HG03575 (cell line): ENCODE measurements around the gene BAHD1.
"Not testable (repeated sequence)": the region's sequence is repeated elsewhere in the genome, so short reads cannot be mapped to it uniquely, and the experiment has no call there.

ENCODE experiments used
- ATAC-seq: cut with Tn5 transposase; IDR thresholded peaks from one replicate; pipeline ENCODE4 v1.9.1; 2021; ENCODE audit not compliant: unreplicated experiment, insufficient number of reproducible peaks, low FRiP score; ENCODE audit errors: extremely low read depth

The BAHD1 gene

GRCh38 chr15:40441565-40442531 lies 1.1 kb downstream of the BAHD1 start:
- no peak for ATAC-seq

- ATAC-seq, result no peak
These were observed 2.5 kb downstream of the BAHD1 start for GRCh38 chr15:40443255-40443654.

GRCh38 chr15:40443846-40444245 lies 3.1 kb downstream of the BAHD1 start:
- no peak for ATAC-seq

- ATAC-seq, result no peak
These were observed 4.0 kb downstream of the BAHD1 start for GRCh38 chr15:40444736-40445135.

GRCh38 chr15:40445421-40445922 lies 4.7 kb downstream of the BAHD1 start:
- no peak for ATAC-seq

GRCh38 chr15:40446144-40446543 lies 5.4 kb downstream of the BAHD1 start:
- no peak for ATAC-seq

GRCh38 chr15:40448354-40448753 lies 7.6 kb downstream of the BAHD1 start:
- ATAC-seq, result no peak

- no peak for ATAC-seq
These were observed 8.5 kb downstream of the BAHD1 start for GRCh38 chr15:40449275-40449674.

GRCh38 chr15:40450047-40450446 lies 9.3 kb downstream of the BAHD1 start:
- no peak for ATAC-seq

GRCh38 chr15:40451527-40452158 lies 10.9 kb downstream of the BAHD1 start:
- no peak for ATAC-seq

GRCh38 chr15:40452296-40453090 lies 11.7 kb downstream of the BAHD1 start:
- ATAC-seq, result no peak

GRCh38 chr15:40453941-40454340 lies 13.2 kb downstream of the BAHD1 start:
- ATAC-seq, result not testable (repeated sequence)

GRCh38 chr15:40454904-40455391 lies 14.2 kb downstream of the BAHD1 start:
- no peak for ATAC-seq

GRCh38 chr15:40456299-40456712 lies 15.6 kb downstream of the BAHD1 start:
- no peak for ATAC-seq

GRCh38 chr15:40456738-40457137 lies 16.0 kb downstream of the BAHD1 start:
- no peak for ATAC-seq

- ATAC-seq, result no peak
These were observed 18.0 kb downstream of the BAHD1 start for GRCh38 chr15:40458495-40459371.

- ATAC-seq, result no peak
These were observed 18.8 kb downstream of the BAHD1 start for GRCh38 chr15:40459391-40460015.

- no peak for ATAC-seq
These were observed 19.7 kb downstream of the BAHD1 start for GRCh38 chr15:40460404-40460803.
